NCI-H82 (cell line): ENCODE results near the gene CD247.

Source experiments
- DNase-seq: peaks from one replicate; lab custom pipeline; 2025; lab: John Stamatoyannopoulos, UW

Gene CD247

GRCh38 chr1:167438171-167439138, 79.9 kb downstream of the CD247 start:
- DNase-seq = no peak

DNA sequence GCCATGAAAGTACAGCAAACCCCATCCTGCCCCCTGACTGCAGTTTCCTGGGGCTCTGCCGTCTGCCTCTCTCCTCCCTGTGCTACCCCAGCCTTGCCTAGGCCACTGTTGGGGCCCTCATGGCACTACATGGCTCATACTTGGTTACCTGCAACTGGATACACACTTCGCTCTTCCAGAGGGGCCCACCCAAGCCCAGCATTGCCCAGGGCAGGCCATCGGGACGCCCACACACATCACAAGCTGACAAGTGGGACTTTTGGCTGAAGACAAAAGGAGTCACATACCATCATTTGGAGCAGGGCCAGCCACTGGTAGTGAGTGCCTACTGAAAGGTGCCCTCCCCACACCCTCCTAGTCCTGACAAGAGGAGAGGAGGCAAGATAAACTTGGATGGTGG, 82.8 kb downstream of the CD247 start:
- DNase-seq = no peak

- DNase-seq = no peak
These were observed 84.0 kb downstream of the CD247 start for GRCh38 chr1:167434306-167434705.

- DNase-seq = no peak
These were observed 84.4 kb downstream of the CD247 start for GRCh38 chr1:167433884-167434283.

DNA sequence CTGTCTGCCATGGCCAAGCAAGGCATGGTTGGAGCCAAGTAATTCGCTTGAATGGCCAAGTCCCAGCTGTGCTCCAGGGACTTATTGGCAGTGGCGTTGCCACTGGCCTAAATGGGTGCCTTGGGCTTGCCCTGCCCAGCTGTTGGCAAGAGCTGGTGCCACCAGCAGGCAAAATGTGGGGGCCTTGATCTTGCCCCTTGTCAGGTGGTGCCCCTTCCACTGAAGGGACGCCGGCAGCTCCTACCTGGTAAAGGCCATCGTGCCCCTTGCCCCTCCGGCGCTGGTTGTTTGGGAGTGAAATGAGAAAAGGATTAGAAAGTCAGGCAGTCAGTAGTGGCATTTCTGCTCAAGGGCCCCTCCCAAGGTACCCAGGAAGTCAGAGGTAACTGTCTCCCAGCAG, 85.5 kb downstream of the CD247 start:
- DNase-seq = no peak

GRCh38 chr1:167431909-167432650, 86.2 kb downstream of the CD247 start:
- no peak for DNase-seq

DNA sequence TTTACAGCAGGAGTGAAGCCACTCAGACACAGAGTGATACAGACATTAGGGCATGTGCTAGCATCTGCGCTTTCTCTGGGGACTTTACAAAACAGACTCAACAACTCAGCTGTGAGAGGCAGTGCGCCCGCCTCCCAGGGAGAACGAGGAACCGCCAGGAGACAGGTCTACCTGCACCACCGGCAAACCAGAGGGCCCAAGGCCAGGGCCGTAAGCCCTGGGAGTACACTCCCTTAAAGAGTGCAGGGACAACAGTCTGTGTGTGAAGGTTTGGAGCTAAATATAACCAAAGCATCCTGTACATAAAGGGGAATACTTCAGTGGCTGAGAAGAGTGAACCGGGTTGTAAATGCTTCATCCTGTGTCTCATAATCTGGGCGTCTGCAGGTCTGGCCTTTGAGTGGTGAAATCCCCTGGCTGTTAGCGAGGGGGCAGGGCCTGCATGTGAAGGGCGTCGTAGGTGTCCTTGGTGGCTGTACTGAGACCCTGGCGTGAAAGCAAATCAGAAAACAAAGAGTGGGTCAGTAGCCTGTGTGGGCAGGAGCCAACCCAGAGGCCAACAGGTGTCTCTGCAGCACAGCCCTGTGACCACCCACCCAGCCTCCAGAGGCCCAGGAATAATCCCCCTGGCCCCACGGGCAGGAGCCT, 86.9 kb downstream of the CD247 start:
- no peak for DNase-seq

GRCh38 chr1:167430849-167431242, 87.5 kb downstream of the CD247 start:
- DNase-seq = no peak

- DNase-seq = no peak
These were observed 88.0 kb downstream of the CD247 start for GRCh38 chr1:167430134-167430848.

DNA sequence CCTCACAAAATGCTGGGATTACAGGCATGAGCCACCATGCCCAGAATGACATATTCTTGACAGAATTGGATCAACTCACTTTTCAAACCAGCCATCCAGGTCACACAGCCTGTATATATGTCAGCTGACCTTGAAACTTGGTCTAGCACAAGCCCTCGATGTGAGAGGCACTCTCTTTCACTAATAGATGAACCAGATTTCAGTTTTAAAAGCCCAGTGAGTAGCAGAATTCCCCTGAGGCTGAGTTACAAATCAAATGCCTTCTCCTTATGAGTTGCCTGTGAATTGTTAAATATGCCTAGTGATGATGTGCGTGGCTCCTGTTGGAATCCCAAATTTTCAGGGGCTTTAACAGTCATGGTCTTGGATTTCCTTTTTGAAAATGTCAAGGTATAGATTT, 88.7 kb downstream of the CD247 start:
- no peak for DNase-seq

DNA sequence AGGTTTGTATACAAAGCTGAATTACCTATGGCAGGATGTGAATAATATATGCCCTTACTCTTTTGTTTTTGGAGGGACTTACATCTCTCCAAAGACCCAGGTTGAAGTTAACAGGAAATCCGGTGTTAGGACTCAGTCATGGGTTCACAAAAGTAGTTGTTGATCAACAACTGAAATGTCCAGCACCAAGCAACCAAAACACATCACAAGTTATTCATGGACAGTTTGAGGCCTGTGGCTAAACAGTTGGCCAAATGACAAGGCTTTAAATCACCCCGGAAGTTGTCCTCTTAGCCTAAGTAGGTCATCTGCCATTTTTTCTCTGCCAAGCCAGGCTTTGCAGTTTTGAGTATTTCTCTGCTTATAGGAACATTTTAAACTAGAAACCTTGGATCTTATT, 89.9 kb downstream of the CD247 start:
- no peak for DNase-seq

- peak; percentile 32 for DNase-seq
These were observed 90.5 kb downstream of the CD247 start for GRCh38 chr1:167427848-167428247.

DNA sequence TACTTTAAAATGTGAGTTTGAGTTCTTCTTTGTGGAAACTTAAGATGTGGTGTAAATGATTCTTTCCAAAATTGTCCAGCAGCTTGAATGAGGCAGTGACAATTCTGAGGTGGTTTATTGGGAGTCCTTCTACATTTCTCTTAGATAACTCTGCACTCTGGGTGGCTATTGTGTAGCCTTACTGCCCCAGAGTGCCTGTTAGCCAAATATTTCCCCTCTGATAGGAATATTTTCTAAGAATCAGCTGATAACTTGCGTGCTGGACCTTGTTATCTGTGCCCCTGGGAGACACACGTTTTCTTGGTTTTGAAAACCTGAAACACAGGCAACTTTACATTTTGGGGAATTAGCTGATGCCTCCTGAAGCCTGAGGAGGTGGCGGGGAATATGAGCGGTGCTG, 91.6 kb downstream of the CD247 start:
- DNase-seq = no peak

DNA sequence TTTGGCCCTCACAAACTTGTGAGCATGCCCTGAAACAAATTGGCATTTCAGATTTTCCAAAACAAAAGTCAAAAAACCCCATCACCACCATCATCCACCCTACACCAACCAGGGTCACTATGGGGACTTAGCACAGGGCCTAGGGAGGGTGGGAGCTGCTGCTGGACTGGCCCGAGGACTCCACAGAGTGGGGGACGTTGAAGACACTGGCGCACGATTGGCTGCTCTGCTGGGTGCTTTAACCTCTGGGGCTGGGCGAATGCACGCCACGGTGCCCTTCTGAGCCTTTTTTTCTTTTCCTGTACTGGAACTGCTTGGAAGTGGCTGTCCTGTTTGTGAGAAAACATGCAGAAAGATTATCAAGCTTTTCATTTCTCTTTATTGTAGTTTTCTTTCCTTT, 92.8 kb downstream of the CD247 start:
- no peak for DNase-seq

GRCh38 chr1:167423684-167424619, 94.4 kb downstream of the CD247 start:
- DNase-seq = no peak

DNA sequence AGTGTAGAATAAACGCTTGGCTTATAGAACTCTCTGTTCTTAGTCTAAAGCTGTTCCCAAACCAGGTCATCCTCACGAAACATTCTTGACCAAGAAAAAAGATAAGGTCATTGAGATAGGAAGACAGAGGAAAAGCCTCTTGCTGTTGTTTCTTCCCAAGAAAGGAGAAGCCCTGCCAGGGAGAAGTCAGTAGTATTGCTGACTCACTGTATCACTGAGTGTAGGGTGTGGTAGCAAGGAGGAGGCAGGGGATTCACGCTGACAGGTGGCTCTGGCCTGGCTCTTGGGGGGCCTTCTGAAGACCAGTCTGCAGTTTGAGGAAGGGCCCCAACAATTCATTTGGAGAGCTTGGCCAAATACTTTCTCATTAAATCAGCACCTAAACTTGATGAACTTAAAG, 97.8 kb downstream of the CD247 start:
- DNase-seq = no peak

DNA sequence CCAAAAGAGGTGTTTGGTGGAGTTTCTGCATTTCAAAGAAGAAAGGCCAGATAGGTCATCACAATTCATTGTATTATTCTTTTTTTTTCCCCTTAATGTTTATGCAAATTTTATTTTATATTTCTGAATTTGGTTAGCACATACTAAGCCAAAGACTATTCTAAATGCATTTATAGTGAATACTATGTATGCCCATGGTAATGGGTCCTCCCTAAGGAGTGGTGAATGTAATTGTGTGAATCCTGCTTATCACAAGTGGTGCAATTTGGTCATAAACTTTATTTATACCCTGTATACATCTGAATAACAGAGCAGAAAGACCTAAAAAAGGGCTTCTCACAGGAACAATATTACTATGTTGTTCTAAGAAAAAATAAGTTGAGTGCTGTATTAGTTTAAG, 99.1 kb downstream of the CD247 start:
- DNase-seq = no peak

GRCh38 chr1:167418391-167418790, 99.9 kb downstream of the CD247 start:
- peak; percentile 27 for DNase-seq

DNA sequence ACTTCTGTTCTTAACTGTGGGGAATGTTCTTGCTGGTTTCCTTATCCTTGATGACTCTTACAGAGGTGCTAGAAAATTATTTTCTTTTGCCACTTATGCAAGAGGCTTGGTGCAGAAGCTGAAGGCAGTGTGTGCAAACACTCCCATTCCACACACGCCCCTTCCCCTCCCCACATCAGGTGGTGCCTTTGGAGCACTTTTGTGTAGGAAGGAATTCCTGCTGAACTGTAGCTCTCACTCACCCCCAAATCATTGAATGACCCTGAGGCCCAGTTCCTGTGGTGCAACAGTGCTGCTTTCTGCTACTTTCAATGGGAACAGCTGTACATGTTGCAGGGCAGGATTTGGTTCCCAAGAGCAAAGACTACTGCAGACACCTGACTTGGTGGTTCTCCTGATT, 101.8 kb downstream of the CD247 start:
- no peak for DNase-seq

GRCh38 chr1:167413328-167413727, 105.0 kb downstream of the CD247 start:
- DNase-seq = no peak

GRCh38 chr1:167412920-167413319, 105.4 kb downstream of the CD247 start:
- no peak for DNase-seq
